ENCODE results near the gene F5. TPM values are rescaled to one million over a fixed set of nuclear protein-coding genes. Genes with fewer than 3 reads are reported as not detected.

F5 gene
- total RNA-seq, 2 experiments from 2014 or later: not detected

GRCh38 chr1:169484683-169485430, 101.4 kb downstream of the F5 start:
- POLR2A ChIA-PET: interaction anchor here (0.6 kb wide), 1 partner anchor 356 kb away, joined by 3 read pairs; no protein-coding TSS in a partner anchor
- no peaks in the 10 kb centered on the region for H3K36me3 ChIP-seq (ENCODE audit: insufficient read depth, low read length)
- peak overlapping the region; percentile 98; the same call in 1 of the 2 replicates for H2AFZ ChIP-seq (ENCODE audit: low read length)
- no peaks in the 10 kb centered on the region for H3K9me2 ChIP-seq (ENCODE audit: insufficient read depth, low read length)
- H4K20me1 ChIP-seq (ENCODE audit: insufficient read depth, low read length): no peaks in the 10 kb centered on the region
- TSS peak; percentile 57 for BruUV-seq (replicated peaks)
- TF ChIP-seq EZH2phosphoT487 (IDR thresholded peaks at IDR 0.05; ENCODE audit: borderline replicate concordance, low read depth, low read length) (no peak), CTCF (conservative IDR thresholded peaks at IDR 0.05; ENCODE audit: low read length) (no peak)
- H3K4me2 ChIP-seq (ENCODE audit: low read length): peak overlapping the region; percentile 96
- H3K4me3 ChIP-seq (ENCODE audit: low read depth, low read length, poor library complexity, severe bottlenecking): peak overlapping the region; percentile 76
- no peak overlapping the region for H3K27ac ChIP-seq (ENCODE audit: low read depth, low read length, poor library complexity, severe bottlenecking)
- peaks cover 10% of the 10 kb centered on the region for H3K4me1 ChIP-seq (ENCODE audit: insufficient read depth, low read length, poor library complexity, severe bottlenecking)
- intact Hi-C loops (cut with micrococcal nuclease; ENCODE audit: unreplicated experiment): loop anchor here (5.0 kb wide), 4 partner anchors 118 to 378 kb away; partner anchors contain the start of genes ATP1B1, BLZF1, NME7 and SELL
- no peaks in the 10 kb centered on the region for H3K9me3 ChIP-seq (ENCODE audit: low read length)
- H3K79me2 ChIP-seq (ENCODE audit: insufficient read depth, low read depth, low read length): no peaks in the 10 kb centered on the region
- peak; percentile 50 for DNase-seq (ENCODE audit: low spot score)
- CTCF ChIA-PET (ENCODE audit: unreplicated experiment): no interaction called here

DNA sequence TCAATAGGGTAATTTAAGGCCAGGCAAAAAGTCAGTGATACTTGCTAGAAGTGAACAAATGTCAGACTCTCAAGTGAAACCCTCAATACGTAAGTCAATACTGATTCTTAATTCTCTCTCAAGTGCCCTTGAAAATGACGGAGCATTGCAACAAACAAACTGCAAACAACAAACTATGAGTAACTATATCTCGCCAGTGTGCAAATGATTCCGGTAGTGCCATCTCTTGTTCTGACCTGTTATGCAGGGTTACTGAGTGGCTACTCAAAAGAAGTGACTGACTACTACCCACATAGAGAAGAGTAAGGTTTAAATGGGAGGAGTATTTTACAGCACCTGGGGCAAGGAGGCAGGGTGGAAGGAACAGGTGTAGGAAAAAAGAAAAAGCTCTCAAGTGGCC, 102.2 kb downstream of the F5 start:
- no peaks in the 10 kb centered on the region for H3K9me3 ChIP-seq (ENCODE audit: low read length)
- no peak overlapping the region for H3K27ac ChIP-seq (ENCODE audit: low read depth, low read length, poor library complexity, severe bottlenecking)
- POLR2A ChIA-PET: no interaction called here
- no peaks in the 10 kb centered on the region for H3K79me2 ChIP-seq (ENCODE audit: insufficient read depth, low read depth, low read length)
- DNase-seq (ENCODE audit: low spot score): no peak
- peak overlapping the region; percentile 96 for H3K4me2 ChIP-seq (ENCODE audit: low read length)
- H3K4me3 ChIP-seq (ENCODE audit: low read depth, low read length, poor library complexity, severe bottlenecking): peak overlapping the region; percentile 76
- intact Hi-C loops (cut with micrococcal nuclease; ENCODE audit: unreplicated experiment): no loop called here
- H2AFZ ChIP-seq (ENCODE audit: low read length): peak overlapping the region; percentile 98; the same call in 1 of the 2 replicates
- CTCF ChIA-PET (ENCODE audit: unreplicated experiment): no interaction called here
- H3K36me3 ChIP-seq (ENCODE audit: insufficient read depth, low read length): no peaks in the 10 kb centered on the region
- H3K9me2 ChIP-seq (ENCODE audit: insufficient read depth, low read length): no peaks in the 10 kb centered on the region
- no peaks in the 10 kb centered on the region for H4K20me1 ChIP-seq (ENCODE audit: insufficient read depth, low read length)
- no TSS peak for BruUV-seq (replicated peaks)
- peaks cover 10% of the 10 kb centered on the region for H3K4me1 ChIP-seq (ENCODE audit: insufficient read depth, low read length, poor library complexity, severe bottlenecking)
- no peak for TF ChIP-seq EZH2phosphoT487 (IDR thresholded peaks at IDR 0.05; ENCODE audit: borderline replicate concordance, low read depth, low read length)
- no peak for TF ChIP-seq CTCF (conservative IDR thresholded peaks at IDR 0.05; ENCODE audit: low read length)

- no peak for DNase-seq (ENCODE audit: low spot score)
- H3K4me3 ChIP-seq (ENCODE audit: low read depth, low read length, poor library complexity, severe bottlenecking): no peak overlapping the region
- H4K20me1 ChIP-seq (ENCODE audit: insufficient read depth, low read length): no peaks in the 10 kb centered on the region
- no peak overlapping the region for H2AFZ ChIP-seq (ENCODE audit: low read length)
- POLR2A ChIA-PET: interaction anchor here (1.0 kb wide), 1 partner anchor 149 kb away, joined by 5 read pairs; no protein-coding TSS in a partner anchor
- peak overlapping the region; percentile 18; the same call in 1 of the 2 replicates for H3K4me2 ChIP-seq (ENCODE audit: low read length)
- intact Hi-C loops (cut with micrococcal nuclease; ENCODE audit: unreplicated experiment): no loop called here
- BruUV-seq (replicated peaks): no TSS peak
- H3K79me2 ChIP-seq (ENCODE audit: insufficient read depth, low read depth, low read length): no peaks in the 10 kb centered on the region
- TF ChIP-seq CTCF (conservative IDR thresholded peaks at IDR 0.05; ENCODE audit: low read length) (no peak), EZH2phosphoT487 (IDR thresholded peaks at IDR 0.05; ENCODE audit: borderline replicate concordance, low read depth, low read length) (no peak)
- H3K9me3 ChIP-seq (ENCODE audit: low read length): no peaks in the 10 kb centered on the region
- no peaks in the 10 kb centered on the region for H3K36me3 ChIP-seq (ENCODE audit: insufficient read depth, low read length)
- CTCF ChIA-PET (ENCODE audit: unreplicated experiment): no interaction called here
- no peak overlapping the region for H3K27ac ChIP-seq (ENCODE audit: low read depth, low read length, poor library complexity, severe bottlenecking)
- H3K9me2 ChIP-seq (ENCODE audit: insufficient read depth, low read length): no peaks in the 10 kb centered on the region
- peaks cover 10% of the 10 kb centered on the region for H3K4me1 ChIP-seq (ENCODE audit: insufficient read depth, low read length, poor library complexity, severe bottlenecking)
Measured at GRCh38 chr1:169483500-169483966, 102.7 kb downstream of the F5 start.

Data from OCI-LY7 (cell line).